GM12891 (cell line): ENCODE data around the gene CDC42BPG.

Experiments
- PAX5 ChIP-seq: IDR thresholded peaks from 2 replicates; pipeline ENCODE4 v1.6.1; 2011; ENCODE audit warnings: low read length, moderate library complexity, mild to moderate bottlenecking; ENCODE audit not compliant: insufficient read depth, severe bottlenecking
- POLR2A ChIP-seq: IDR thresholded peaks from 2 replicates; pipeline ENCODE4 v1.6.1; 2011; ENCODE audit warnings: low read depth, low read length, control low read depth
- POLR2AphosphoS5 ChIP-seq: IDR thresholded peaks from 2 replicates; pipeline ENCODE4 v1.6.1; 2011; ENCODE audit warnings: low read depth, low read length, control low read depth
- TAF1 ChIP-seq: IDR thresholded peaks from 2 replicates; pipeline ENCODE4 v1.6.1; 2011; ENCODE audit warnings: low read depth, low read length, control low read depth

DNA sequence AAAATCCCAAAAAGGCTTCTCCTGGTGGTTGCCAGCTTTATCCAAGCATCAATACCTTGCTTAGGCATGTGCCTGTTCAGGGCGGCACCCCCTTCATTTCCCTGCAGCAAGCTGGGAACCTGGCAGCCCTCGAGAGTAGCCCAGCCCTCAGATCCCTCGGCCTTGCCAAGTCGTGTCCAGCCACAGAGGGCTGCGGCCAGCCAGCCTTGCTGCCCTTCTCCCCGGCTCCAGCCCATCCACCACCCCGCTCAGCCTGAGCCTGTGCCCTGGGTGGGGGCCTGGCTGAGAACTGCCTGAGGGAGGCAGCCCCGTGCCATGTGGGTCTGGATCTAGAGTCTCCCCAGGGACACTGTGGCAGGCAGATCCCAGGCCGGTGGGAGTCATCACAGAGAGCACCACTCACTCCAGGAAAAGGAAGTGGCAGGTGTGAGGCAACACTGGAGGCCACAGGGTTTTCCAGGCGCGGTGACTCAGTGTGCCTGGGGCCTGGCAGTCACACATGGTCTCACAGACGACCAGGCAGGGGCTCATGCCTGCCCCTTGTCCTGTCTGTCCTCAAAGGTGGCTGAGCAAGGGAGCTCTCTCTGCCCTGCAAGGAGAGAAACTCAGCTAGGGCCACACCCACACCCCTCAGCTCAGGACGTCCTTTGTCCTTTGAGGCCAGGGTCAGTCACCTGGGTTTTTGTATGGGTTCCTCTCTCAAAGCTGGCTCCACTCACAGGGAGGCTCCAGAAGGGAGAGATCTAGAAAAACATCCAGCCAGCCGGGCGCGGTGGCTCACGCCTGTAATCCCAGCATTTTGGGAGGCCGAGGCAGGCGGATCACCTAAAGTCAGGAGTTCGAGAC lies 12.2 kb upstream of the CDC42BPG start:
- TF ChIP-seq TAF1 (0 out of 2 replicates have a peak, but pooled peaks have one; percentile 39), POLR2AphosphoS5 (no peak; the same call in none of the 2 replicates), PAX5 (no peak), POLR2A (peak; percentile 21; the same call in 1 of the 2 replicates)
